Lung (tissue), 12 donors: Measurements from ENCODE around the gene GALNT2. TPM values are rescaled to one million over a fixed set of nuclear protein-coding genes. Genes with fewer than 3 reads are reported as not detected.

Source experiments
- ATAC-seq: fragments of 200-7000 bp; cut with Tn5 transposase; one replicate; pipeline ENCODE4 v1.9.1; 2020; ENCODE audit warnings: moderate number of reproducible peaks; ENCODE audit not compliant: insufficient read depth, low FRiP score
- DNase-seq, 3 donors: peaks; one replicate each; pipeline ENCODE4 v3.0.0-alpha.2; 2013 to 2017
- H3K27ac ChIP-seq, 2 donors: one replicate each; pipeline ENCODE4 v1.5.1; 2013; ENCODE audit warnings: mild to moderate bottlenecking in 2 of 2, moderate library complexity in 2 of 2, control low read depth in 1 of 2, inconsistent platforms in 1 of 2, low read depth in 1 of 2, low read length in 1 of 2
- H3K27me3 ChIP-seq, 3 donors: one replicate each; pipeline ENCODE4 v1.5.1; 2013; ENCODE audit warnings: low read length in 2 of 3; ENCODE audit not compliant: control insufficient read depth in 3 of 3, insufficient read depth in 3 of 3
- H3K36me3 ChIP-seq, 4 donors: one replicate each; pipeline ENCODE4 v1.5.1; 2013; ENCODE audit warnings: low read length in 4 of 4, mild to moderate bottlenecking in 1 of 4, moderate library complexity in 1 of 4; ENCODE audit not compliant: control insufficient read depth in 4 of 4, insufficient read depth in 4 of 4
- H3K4me1 ChIP-seq, 5 donors: one replicate each; pipeline ENCODE4 v1.5.1; 2013; ENCODE audit warnings: low read length in 5 of 5, mild to moderate bottlenecking in 2 of 5, moderate library complexity in 1 of 5; ENCODE audit not compliant: control insufficient read depth in 5 of 5, insufficient read depth in 5 of 5
- H3K4me3 ChIP-seq: one replicate; pipeline ENCODE4 v1.5.1; 2013; ENCODE audit warnings: mild to moderate bottlenecking, control low read depth, moderate library complexity
- H3K9ac ChIP-seq, 2 donors: one replicate each; pipeline ENCODE4 v1.5.1; 2013; ENCODE audit warnings: low read length in 2 of 2, control low read depth in 1 of 2; ENCODE audit not compliant: insufficient read depth in 1 of 2
- H3K9me3 ChIP-seq, 4 donors: one replicate each; pipeline ENCODE4 v1.5.1; 2013; ENCODE audit warnings: low read length in 3 of 4, mild to moderate bottlenecking in 1 of 4, moderate library complexity in 1 of 4; ENCODE audit not compliant: control insufficient read depth in 4 of 4, insufficient read depth in 3 of 4
- CTCF ChIP-seq: IDR thresholded peaks from 2 replicates; pipeline ENCODE4 v1.5.1; 2012; ENCODE audit warnings: mild to moderate bottlenecking; ENCODE audit errors: control extremely low read depth, extremely low read depth
- WGBS, 2 donors: extraction: QIAGEN DNeasy Blood & Tissue Kit; methylation state at CpG; one replicate each; pipeline ENCODE4 v1.1.7; 2013; 5-methylcytosine and 5-hydroxymethylcytosine counted together
- polyA plus RNA-seq, 2 donors: library from polyadenylated mRNA; stranded (reverse); fragments of 200-250 nt; gene quantifications; one replicate each; pipeline ENCODE4 v1.2.1, GENCODE V29; 2013
- total RNA-seq, 2 donors: library from RNA; depleted of rRNA in 1 of 2; stranded (reverse); fragments of >200 nt in 1 of 2; gene quantifications; one replicate each; pipeline ENCODE4 v1.2.1, GENCODE V29; 2014 to 2021
- donor health status: control.
- donor health status: control.
- donor health status: Bipolar disorder and iron deficiency.
- donor health status: healthy.
- donor health status: DM: yes; HTN: yes; CAD: no.

Gene GALNT2
- total and polyA plus RNA-seq, 4 donors, result 23.1 to 101 (median 58.9) TPM

DNA sequence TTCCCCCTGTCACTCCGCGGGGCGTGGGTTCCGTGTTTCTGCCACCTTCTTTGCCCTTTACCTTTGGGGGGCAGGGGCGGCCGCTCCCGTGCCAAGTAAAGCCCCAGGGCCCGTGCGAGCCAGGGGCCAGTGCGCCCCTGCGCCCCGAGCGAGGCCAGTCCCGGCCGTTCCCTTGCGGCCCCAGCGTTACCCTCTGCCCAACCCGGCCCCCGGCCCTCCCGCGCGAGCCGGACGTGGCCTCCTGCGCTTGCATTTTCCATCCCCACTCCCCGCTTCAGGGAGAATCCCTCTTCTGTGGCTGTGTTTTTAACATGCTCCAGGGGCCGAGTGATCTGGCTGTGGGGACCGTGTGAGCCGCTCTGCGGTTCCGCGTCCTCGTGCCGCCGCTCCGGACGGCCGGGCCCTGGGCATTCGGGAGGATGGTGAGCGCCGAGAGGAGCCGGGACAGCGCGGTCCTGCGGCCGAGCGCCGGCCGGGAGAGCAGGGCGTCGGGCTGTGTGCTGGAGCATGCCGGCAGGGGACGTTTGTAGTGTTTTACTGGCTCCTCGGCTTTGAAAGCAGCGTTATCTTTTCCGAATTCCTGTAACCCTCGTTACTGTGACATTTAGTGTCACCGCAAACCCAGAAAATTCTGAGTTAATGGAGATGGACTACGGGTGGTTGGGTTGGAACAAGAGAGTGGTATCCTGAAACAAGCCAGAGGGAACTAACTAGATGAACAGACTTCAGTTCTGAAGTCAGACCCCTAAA is 1.0 kb downstream of the GALNT2 start:
- peak overlapping the region; percentile 46 to 59 for H3K9ac ChIP-seq
- no peak for TF ChIP-seq CTCF
- no peaks in the 10 kb centered on the region for H3K36me3 ChIP-seq
- DNase-seq (peak; percentile 35 to 56 (median 43)), ATAC-seq (peak; percentile 8)
- 0% methylated on average over 52 to 59 of the region's 59 CpGs for WGBS, 2 donors
- peaks cover 0 to 18% (median 6%) of the 10 kb centered on the region in 5 donors for H3K4me1 ChIP-seq
- H3K4me3 ChIP-seq, result peak overlapping the region; percentile 88
- H3K27ac ChIP-seq, result peak overlapping the region; percentile 91 to 95
- no peaks in the 10 kb centered on the region for H3K9me3 ChIP-seq
- peaks cover 0 to 2% (median 0%) of the 10 kb centered on the region in 3 donors for H3K27me3 ChIP-seq

DNA sequence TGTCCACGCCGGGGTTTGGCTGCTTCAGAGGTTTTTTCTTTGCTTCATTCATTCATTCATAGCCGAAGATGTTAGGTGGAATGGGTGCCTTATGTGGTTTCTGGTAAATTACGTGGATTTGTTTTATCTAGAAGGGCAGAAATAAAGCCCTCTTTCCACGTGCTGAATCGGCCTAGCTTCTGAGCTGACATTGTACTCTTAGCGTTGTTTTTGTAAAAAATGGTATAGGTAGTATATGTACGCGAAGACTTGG is 1.5 kb downstream of the GALNT2 start:
- H3K27me3 ChIP-seq, result peaks cover 0 to 2% (median 0%) of the 10 kb centered on the region in 3 donors
- ATAC-seq (no peak), DNase-seq (no peak)
- WGBS, 2 donors, result 31 to 37% methylated on average over 9 of the region's 9 CpGs
- H3K9ac ChIP-seq, result peak overlapping the region in 1 of 2 donors; percentile 47
- no peaks in the 10 kb centered on the region for H3K9me3 ChIP-seq
- peaks cover 0 to 18% (median 9%) of the 10 kb centered on the region in 5 donors for H3K4me1 ChIP-seq
- H3K4me3 ChIP-seq, result no peak overlapping the region
- TF ChIP-seq CTCF, result no peak
- no peaks in the 10 kb centered on the region for H3K36me3 ChIP-seq
- no peak overlapping the region for H3K27ac ChIP-seq

DNA sequence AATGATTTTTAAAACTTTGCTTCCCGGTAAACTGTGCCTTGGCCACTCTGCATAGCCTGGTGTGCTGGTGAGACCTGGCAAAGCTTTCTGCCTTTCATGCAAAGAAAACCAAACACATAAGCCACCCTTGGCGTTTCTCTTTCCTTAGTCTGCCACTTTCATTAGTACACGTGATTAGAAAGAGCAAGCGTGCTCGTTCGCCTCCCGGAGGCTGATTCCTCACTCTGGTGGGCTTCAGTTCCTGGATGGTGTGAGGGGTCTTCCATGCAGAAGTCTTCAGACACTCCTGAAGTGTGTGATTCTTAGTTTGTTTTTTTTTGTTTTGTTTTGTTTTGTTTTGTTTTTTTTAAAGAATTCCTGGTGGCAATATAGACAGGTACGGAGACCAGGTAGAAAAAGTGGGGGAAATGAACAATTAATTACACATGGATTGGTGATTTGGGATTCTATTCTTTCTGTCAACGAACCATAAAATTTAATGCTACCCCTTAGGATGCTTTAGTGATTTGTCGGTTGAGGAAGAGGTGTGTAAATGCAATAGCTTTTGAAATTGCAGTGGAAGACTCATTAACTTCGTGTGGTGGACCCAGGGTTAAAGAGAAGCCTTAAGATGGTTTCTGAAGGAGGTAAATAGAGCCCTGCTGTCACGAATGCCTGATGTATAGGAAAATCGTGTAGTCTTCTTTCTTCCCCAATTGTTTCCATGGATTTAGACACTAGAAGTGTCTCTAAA is 2.1 kb downstream of the GALNT2 start:
- Histone ChIP-seq H3K4me1 (peaks cover 0 to 20% (median 9%) of the 10 kb centered on the region in 5 donors), H3K4me3 (no peak overlapping the region), H3K9me3 (no peaks in the 10 kb centered on the region), H3K27me3 (peaks cover 0 to 2% (median 0%) of the 10 kb centered on the region in 3 donors), H3K36me3 (no peaks in the 10 kb centered on the region), H3K27ac (no peak overlapping the region), H3K9ac (peak overlapping the region in 1 of 2 donors; percentile 47)
- ATAC-seq, result no peak
- DNase-seq, result peak in 2 of 3 donors; percentile 16 to 28
- 52 to 58% methylated on average over 13 of the region's 13 CpGs for WGBS, 2 donors
- TF ChIP-seq CTCF, result no peak
